IMR-90 (cell line): ENCODE results near the gene AKT3. TPM values are rescaled to one million over a fixed set of nuclear protein-coding genes. Genes with fewer than 3 reads are reported as not detected.

Experiments
- ATAC-seq: fragments of 200-7000 bp; cut with Tn5 transposase; 2 replicates; pipeline ENCODE4 v1.9.1; 2020; ENCODE audit warnings: low read depth, mild to moderate bottlenecking, moderate library complexity
- BruUV-seq: library from RNA; stranded (reverse); fragments of 400-500 nt; replicated peaks from 2 replicates; lab custom pipeline; 2021; lab: Mats Ljungman, UMichigan
- CTCF ChIA-PET: fragments of 300-600 bp; formaldehyde crosslinking; extraction: SDS; loops from one replicate; lab custom pipeline; 2021; ENCODE audit warnings: antibody characterized with exemption; lab: Yijun Ruan, JAX
- POLR2A ChIA-PET: fragments of 300-600 bp; sonication (Branson Sonifier 250); formaldehyde crosslinking; loops from one replicate; lab custom pipeline; 2022; ENCODE audit warnings: antibody characterized with exemption; ENCODE audit not compliant: unreplicated experiment; lab: Charles Lee
- DNase-seq: peaks from one replicate; pipeline ENCODE4 v3.0.0; 2013
- H2AFZ ChIP-seq: replicated peaks from 2 replicates; pipeline ENCODE3; 2013; ENCODE audit warnings: low read length, mild to moderate bottlenecking; ENCODE audit not compliant: poor library complexity
- H2AK5ac ChIP-seq: 2 replicates; pipeline ENCODE4 v1.6.1; 2013; ENCODE audit warnings: low read depth, low read length, inconsistent platforms
- H2AK9ac ChIP-seq: replicated peaks from 2 replicates; pipeline ENCODE3; 2013; ENCODE audit warnings: mild to moderate bottlenecking, low read depth, low read length, moderate library complexity; ENCODE audit not compliant: poor library complexity
- H2BK120ac ChIP-seq: 2 replicates; pipeline ENCODE4 v1.6.1; 2013; ENCODE audit warnings: low read depth, low read length, inconsistent platforms
- H2BK15ac ChIP-seq: 3 replicates; pipeline ENCODE4 v1.6.1; 2013; ENCODE audit warnings: low read depth, low read length, inconsistent platforms
- H2BK20ac ChIP-seq: 2 replicates; pipeline ENCODE4 v1.6.1; 2013; ENCODE audit warnings: low read depth, mild to moderate bottlenecking, inconsistent platforms, low read length, moderate library complexity
- H2BK5ac ChIP-seq: 2 replicates; pipeline ENCODE4 v1.6.1; 2013; ENCODE audit warnings: mild to moderate bottlenecking, low read depth, low read length, inconsistent platforms; ENCODE audit not compliant: poor library complexity, severe bottlenecking
- H3K14ac ChIP-seq: replicated peaks from 2 replicates; pipeline ENCODE4 v1.6.1; 2013; ENCODE audit warnings: low read depth, low read length, inconsistent platforms
- H3K18ac ChIP-seq: 2 replicates; pipeline ENCODE4 v1.6.1; 2013; ENCODE audit warnings: low read depth, low read length, control low read depth
- H3K23ac ChIP-seq: 2 replicates; pipeline ENCODE4 v1.6.1; 2013; ENCODE audit warnings: low read depth, low read length, inconsistent platforms
- H3K27ac ChIP-seq: 2 replicates; pipeline ENCODE4 v1.5.1; 2013; ENCODE audit warnings: mild to moderate bottlenecking, control low read depth, low read length; ENCODE audit not compliant: insufficient read depth
- H3K27me3 ChIP-seq: 2 replicates; pipeline ENCODE4 v1.6.1; 2013; ENCODE audit warnings: low read length; ENCODE audit not compliant: control insufficient read depth, insufficient read depth
- H3K36me3 ChIP-seq: 2 replicates; pipeline ENCODE4 v1.6.1; 2013; ENCODE audit warnings: low read length, mixed read lengths; ENCODE audit not compliant: control insufficient read depth, insufficient read depth
- H3K4ac ChIP-seq: 2 replicates; pipeline ENCODE4 v1.6.1; 2013; ENCODE audit warnings: low read depth, low read length, inconsistent platforms
- H3K4me1 ChIP-seq: 2 replicates; pipeline ENCODE4 v1.6.1; 2013; ENCODE audit warnings: low read length, mixed read lengths; ENCODE audit not compliant: control insufficient read depth, insufficient read depth
- H3K4me2 ChIP-seq: 2 replicates; pipeline ENCODE4 v1.6.1; 2013; ENCODE audit warnings: low read depth, mild to moderate bottlenecking, control low read depth, low read length, moderate library complexity
- H3K4me3 ChIP-seq: 2 replicates; pipeline ENCODE4 v1.5.1; 2013; ENCODE audit warnings: low read depth, mild to moderate bottlenecking, control low read depth, low read length, moderate library complexity; ENCODE audit not compliant: insufficient read depth
- H3K56ac ChIP-seq: 2 replicates; pipeline ENCODE4 v1.6.1; 2013; ENCODE audit warnings: low read length, inconsistent platforms; ENCODE audit not compliant: insufficient read depth; ENCODE audit errors: extremely low read depth
- H3K79me1 ChIP-seq, 2 experiments: 2 replicates each; pipeline ENCODE4 v1.6.1; 2013; ENCODE audit warnings: low read length in 2 of 2, inconsistent platforms in 1 of 2, low read depth in 1 of 2
- H3K9ac ChIP-seq: 2 replicates; pipeline ENCODE4 v1.6.1; 2013; ENCODE audit warnings: low read depth, low read length, control low read depth
- H3K9me1 ChIP-seq: 2 replicates; pipeline ENCODE4 v1.6.1; 2013; ENCODE audit warnings: low read length, inconsistent platforms; ENCODE audit not compliant: insufficient read depth
- H3K9me3 ChIP-seq: 2 replicates; pipeline ENCODE4 v1.6.1; 2013; ENCODE audit warnings: low read length; ENCODE audit not compliant: control insufficient read depth, insufficient read depth
- H4K20me1 ChIP-seq: 2 replicates; pipeline ENCODE4 v1.6.1; 2013; ENCODE audit warnings: low read length, inconsistent platforms; ENCODE audit not compliant: insufficient read depth
- H4K5ac ChIP-seq: 2 replicates; pipeline ENCODE4 v1.6.1; 2013; ENCODE audit warnings: mild to moderate bottlenecking, low read depth, low read length, control low read depth
- H4K8ac ChIP-seq, 2 experiments: 2 replicates each; pipeline ENCODE4 v1.6.1; 2013; ENCODE audit warnings: low read depth in 2 of 2, low read length in 2 of 2, control low read depth in 1 of 2, inconsistent platforms in 1 of 2
- H4K91ac ChIP-seq: 2 replicates; pipeline ENCODE4 v1.6.1; 2013; ENCODE audit warnings: low read depth, low read length, inconsistent platforms; ENCODE audit not compliant: insufficient read depth
- CEBPB ChIP-seq: IDR thresholded peaks from 2 replicates; pipeline ENCODE4 v1.6.1; 2012; ENCODE audit warnings: low read depth, low read length, improper control_type of control experiment
- FOS ChIP-seq: fragments of 150-350 bp; IDR thresholded peaks from 2 replicates; pipeline ENCODE4 v1.6.1; 2016; ENCODE audit warnings: low read depth, low read length
- MAFK ChIP-seq: IDR thresholded peaks from 2 replicates; pipeline ENCODE4 v1.6.1; 2012; ENCODE audit warnings: low read depth, low read length, improper control_type of control experiment
- MAZ ChIP-seq: IDR thresholded peaks from 2 replicates; pipeline ENCODE4 v1.6.1; 2012; ENCODE audit warnings: low read depth, mild to moderate bottlenecking, low read length, improper control_type of control experiment, moderate library complexity, borderline replicate concordance
- MXI1 ChIP-seq: IDR thresholded peaks from 2 replicates; pipeline ENCODE4 v1.6.1; 2012; ENCODE audit warnings: low read depth, mild to moderate bottlenecking, low read length, moderate library complexity, borderline replicate concordance
- POLR2A ChIP-seq: IDR thresholded peaks from 2 replicates; pipeline ENCODE4 v1.6.1; 2012; ENCODE audit warnings: mild to moderate bottlenecking, low read depth, low read length
- WGBS, 2 experiments: methylation state at CpG; one replicate each; pipeline versions ENCODE4 v1.1.5 to v1.1.7; 2013; ENCODE audit warnings: missing lambda C conversion rate in 2 of 2; ENCODE audit not compliant: insufficient read length in 1 of 2; ENCODE audit errors: extremely low coverage in 2 of 2; 5-methylcytosine and 5-hydroxymethylcytosine counted together
- dilution Hi-C: fragments of 300-500 bp; cut with HindIII; formaldehyde crosslinking; loops from one replicate; pipeline ENCODE4 v1.14.3; 2018; ENCODE audit warnings: low sequenced_read_pairs; ENCODE audit not compliant: unreplicated experiment
- in situ Hi-C: fragments of 300-500 bp; cut with MboI; formaldehyde crosslinking; loops from 3 replicates; pipeline ENCODE4 v1.14.3; 2019; ENCODE audit warnings: low sequenced_read_pairs, inconsistent platforms, mixed read lengths
- intact Hi-C: fragments of 100-400 bp; cut with micrococcal nuclease; formaldehyde crosslinking; loops from 2 replicates; pipeline ENCODE4 v1.10.0; 2022
- polyA plus RNA-seq, 3 experiments: library from polyadenylated mRNA; depleted of rRNA; stranded (reverse); fragments of >200 nt; gene quantifications; 2 replicates each; pipeline ENCODE4 v1.2.3, GENCODE V29; 2012; ENCODE audit warnings: low replicate concordance in 1 of 3
- total RNA-seq: library from RNA; depleted of rRNA; stranded (reverse); fragments of >200 nt; gene quantifications from 2 replicates; pipeline ENCODE4 v1.2.3, GENCODE V29; 2012
- TF ChIP-seq, protein P1 (sequence below): fragments of 150-350 bp; IDR thresholded peaks from 2 replicates; pipeline ENCODE4 v1.6.1; 2017; ENCODE audit warnings: mild to moderate bottlenecking, antibody characterized with exemption, low read length, low read depth
- TF ChIP-seq, protein P2 (sequence below): fragments of 150-350 bp; IDR thresholded peaks from 2 replicates; pipeline ENCODE4 v1.6.1; 2016; ENCODE audit warnings: low read depth, mild to moderate bottlenecking, low read length, moderate library complexity, borderline replicate concordance

Gene AKT3
- total and polyA plus RNA-seq, 2 of the 4 experiments (the other 2 are of a cell fraction): 15.2 to 19.4 TPM

DNA sequence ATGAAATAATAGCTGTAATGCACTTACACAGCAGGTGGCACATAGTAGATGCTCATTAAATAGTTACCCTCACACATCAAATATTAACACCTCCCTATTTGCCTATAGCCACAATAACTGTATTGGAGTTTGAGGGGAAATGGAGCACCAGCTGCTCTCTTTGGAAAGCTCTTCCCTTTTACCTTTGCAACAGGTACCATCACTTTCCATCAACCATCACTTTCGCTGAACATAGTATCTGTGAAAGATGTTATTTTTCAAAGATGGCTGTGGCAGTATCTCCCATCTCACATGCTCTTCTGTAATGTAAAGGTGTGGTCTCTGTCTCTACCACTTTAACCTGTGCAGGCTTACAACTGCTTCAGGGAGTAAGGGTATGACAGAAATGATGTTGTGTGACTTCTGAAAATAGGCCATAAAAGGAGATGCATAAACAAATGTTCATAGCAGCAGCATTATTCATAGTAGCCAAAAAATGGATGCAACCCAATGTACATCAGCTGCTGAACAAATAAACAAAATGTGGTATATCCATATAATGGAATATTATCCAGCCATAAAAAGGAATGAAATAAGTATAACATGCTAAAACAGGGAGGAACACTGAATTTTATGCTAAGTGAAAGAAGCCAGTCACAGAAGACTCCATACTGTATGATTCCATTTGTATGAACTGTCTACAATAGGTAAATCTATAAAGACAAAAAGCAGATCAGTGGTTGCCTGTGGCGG lies 288.3 kb downstream of the AKT3 start:
- dilution Hi-C loops: no loop called here
- no peak overlapping the region for H2AK5ac ChIP-seq
- DNase-seq (no peak), ATAC-seq (no peak)
- H3K23ac ChIP-seq: no peak overlapping the region
- H3K9me1 ChIP-seq: peaks cover 3% of the 10 kb centered on the region
- no peak overlapping the region for H4K5ac ChIP-seq
- peaks cover 5% of the 10 kb centered on the region for H3K36me3 ChIP-seq
- no peak overlapping the region for H3K4ac ChIP-seq
- H2BK120ac ChIP-seq: no peak overlapping the region
- H3K9ac ChIP-seq: no peak overlapping the region
- 0 out of 2 replicates have a peak, but pooled peaks cover 3% of the 10 kb centered on the region for H4K20me1 ChIP-seq
- H2AK9ac ChIP-seq: peak overlapping the region; percentile 23
- in situ Hi-C loops: no loop called here
- no peak overlapping the region for H3K14ac ChIP-seq
- no peak overlapping the region for H4K8ac ChIP-seq
- BruUV-seq: no TSS peak
- H3K9me3 ChIP-seq: peaks cover 8% of the 10 kb centered on the region
- CTCF ChIA-PET: no interaction called here
- H3K4me3 ChIP-seq: no peak overlapping the region
- H3K27ac ChIP-seq: no peak overlapping the region
- H2BK15ac ChIP-seq: no peak overlapping the region
- no peak overlapping the region for H3K4me2 ChIP-seq
- H3K4me1 ChIP-seq: peaks cover 4% of the 10 kb centered on the region
- no peaks in the 10 kb centered on the region for H3K27me3 ChIP-seq
- no peak overlapping the region for H3K56ac ChIP-seq
- no peak overlapping the region for H4K91ac ChIP-seq
- H3K79me1 ChIP-seq: peaks cover 0 to 10% of the 10 kb centered on the region in 2 experiments; a peak in 2 of 4 replicates
- intact Hi-C loops: no loop called here
- H2BK5ac ChIP-seq: no peak overlapping the region
- TF ChIP-seq, protein P1, sequence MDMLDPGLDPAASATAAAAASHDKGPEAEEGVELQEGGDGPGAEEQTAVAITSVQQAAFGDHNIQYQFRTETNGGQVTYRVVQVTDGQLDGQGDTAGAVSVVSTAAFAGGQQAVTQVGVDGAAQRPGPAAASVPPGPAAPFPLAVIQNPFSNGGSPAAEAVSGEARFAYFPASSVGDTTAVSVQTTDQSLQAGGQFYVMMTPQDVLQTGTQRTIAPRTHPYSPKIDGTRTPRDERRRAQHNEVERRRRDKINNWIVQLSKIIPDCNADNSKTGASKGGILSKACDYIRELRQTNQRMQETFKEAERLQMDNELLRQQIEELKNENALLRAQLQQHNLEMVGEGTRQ: no peak
- TF ChIP-seq MAZ: no peak
- no peak for TF ChIP-seq POLR2A
- no peak for TF ChIP-seq FOS
- no peak for TF ChIP-seq CEBPB
- TF ChIP-seq, protein P2, sequence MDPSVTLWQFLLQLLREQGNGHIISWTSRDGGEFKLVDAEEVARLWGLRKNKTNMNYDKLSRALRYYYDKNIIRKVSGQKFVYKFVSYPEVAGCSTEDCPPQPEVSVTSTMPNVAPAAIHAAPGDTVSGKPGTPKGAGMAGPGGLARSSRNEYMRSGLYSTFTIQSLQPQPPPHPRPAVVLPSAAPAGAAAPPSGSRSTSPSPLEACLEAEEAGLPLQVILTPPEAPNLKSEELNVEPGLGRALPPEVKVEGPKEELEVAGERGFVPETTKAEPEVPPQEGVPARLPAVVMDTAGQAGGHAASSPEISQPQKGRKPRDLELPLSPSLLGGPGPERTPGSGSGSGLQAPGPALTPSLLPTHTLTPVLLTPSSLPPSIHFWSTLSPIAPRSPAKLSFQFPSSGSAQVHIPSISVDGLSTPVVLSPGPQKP: no peak
- no peak for TF ChIP-seq MAFK
- no peak for TF ChIP-seq MXI1
- no CpG with 5 or more reads among the region's 2 CpGs for WGBS, 2 experiments
- H2BK20ac ChIP-seq: no peak overlapping the region
- POLR2A ChIA-PET: no interaction called here
- no peak overlapping the region for H3K18ac ChIP-seq
- no peak overlapping the region for H2AFZ ChIP-seq
